GM18867 (cell line): ENCODE data around the gene YPEL5.

Experiments
- ATAC-seq: cut with Tn5 transposase; IDR thresholded peaks from one replicate; pipeline ENCODE4 v1.9.1; 2021; ENCODE audit warnings: mild to moderate bottlenecking, moderate library complexity; ENCODE audit not compliant: unreplicated experiment

The YPEL5 gene

GRCh38 chr2:30201990-30202389 lies 55.2 kb downstream of the YPEL5 start:
- no peak for ATAC-seq

GRCh38 chr2:30203156-30203555 lies 56.3 kb downstream of the YPEL5 start:
- no peak for ATAC-seq

GRCh38 chr2:30204281-30204680 lies 57.5 kb downstream of the YPEL5 start:
- ATAC-seq: no peak

GRCh38 chr2:30205456-30205855 lies 58.6 kb downstream of the YPEL5 start:
- ATAC-seq: no peak

GRCh38 chr2:30206461-30207430 lies 59.9 kb downstream of the YPEL5 start:
- ATAC-seq: no peak

- no peak for ATAC-seq
These were observed 61.6 kb downstream of the YPEL5 start for GRCh38 chr2:30208453-30208852.

- no peak for ATAC-seq
These were observed 62.4 kb downstream of the YPEL5 start for GRCh38 chr2:30209227-30209626.
